A549 (cell line): ENCODE results near the gene SLC36A3. TPM values are rescaled to one million over a fixed set of nuclear protein-coding genes. Genes with fewer than 3 reads are reported as not detected.

Experiments
- ATAC-seq, 2 experiments: fragments of 200-7000 bp in 1 of 2; fragments of >200 bp in 1 of 2; cut with Nextera tagmentation in 1 of 2; cut with Tn5 transposase in 1 of 2; 3 replicates each; pipeline versions ENCODE4 v1.8.0 to v1.9.1; 2018 to 2020; ENCODE audit warnings: mild to moderate bottlenecking in 1 of 2, moderate library complexity in 1 of 2
- CTCF ChIA-PET: fragments of 300-600 bp; sonication (Branson Sonifier 250); formaldehyde crosslinking; extraction: SDS; loops from one replicate; lab custom pipeline; 2021; ENCODE audit warnings: antibody characterized with exemption, inconsistent platforms; lab: Yijun Ruan, JAX
- POLR2A ChIA-PET: fragments of 350-600 bp; formaldehyde crosslinking; extraction: SDS; loops from one replicate; lab custom pipeline; 2021; ENCODE audit warnings: antibody characterized with exemption, inconsistent platforms; lab: Yijun Ruan, JAX
- DNase-seq, 2 experiments: peaks; one replicate each; pipeline versions ENCODE4 v3.0.0 to v3.0.0-alpha.2; 2011 to 2016; ENCODE audit warnings: low read depth in 1 of 2, low spot score in 1 of 2
- FAIRE-seq: peaks from 2 replicates; lab custom pipeline; 2011; peaks lifted over from hg19 to GRCh38; lab: Jason Lieb, UNC
- H3K27ac ChIP-seq, 2 experiments: fragments of >200 bp; sonication (Bioruptor Twin); formaldehyde crosslinking; 3 replicates each; pipeline ENCODE4 v1.5.1; 2016 to 2017
- H3K4me1 ChIP-seq: fragments of >200 bp; sonication (Bioruptor Twin); formaldehyde crosslinking; 3 replicates; pipeline ENCODE4 v1.6.1; 2016
- H3K4me2 ChIP-seq: fragments of >200 bp; sonication (Bioruptor Twin); formaldehyde crosslinking; 3 replicates; pipeline ENCODE4 v1.6.1; 2016
- H3K4me3 ChIP-seq: fragments of >200 bp; sonication (Bioruptor Twin); formaldehyde crosslinking; 3 replicates; pipeline ENCODE4 v1.5.1; 2016
- H3K9me3 ChIP-seq: fragments of >200 bp; sonication (Bioruptor Twin); formaldehyde crosslinking; 3 replicates; pipeline ENCODE4 v1.6.1; 2016
- CBX8 ChIP-seq: fragments of 200-600 bp; sonication (generic); IDR thresholded peaks from 2 replicates; pipeline ENCODE4 v1.6.1; 2016
- CEBPB ChIP-seq, 2 experiments: fragments of >200 bp in 1 of 2; sonication (Bioruptor Twin) in 1 of 2; formaldehyde crosslinking in 1 of 2; IDR thresholded peaks; 2 replicates each; pipeline ENCODE4 v1.6.1; 2012 to 2016
- FOXS1 ChIP-seq: fragments of 250-450 bp; sonication (Bioruptor Pico); IDR thresholded peaks from 2 replicates; pipeline ENCODE4 v1.5.0; 2020; ENCODE audit warnings: mild to moderate bottlenecking, moderate library complexity
- HDAC2 ChIP-seq: fragments of 200-600 bp; sonication (generic); IDR thresholded peaks from 2 replicates; pipeline ENCODE4 v1.6.1; 2016
- HOXA7 ChIP-seq: fragments of 250-450 bp; sonication (Bioruptor Pico); IDR thresholded peaks from 2 replicates; pipeline ENCODE4 v1.5.0; 2020; ENCODE audit warnings: mild to moderate bottlenecking, moderate library complexity
- HOXB13 ChIP-seq: fragments of 250-450 bp; sonication (Bioruptor Pico); IDR thresholded peaks from 2 replicates; pipeline ENCODE4 v1.5.0; 2020; ENCODE audit warnings: low read depth, mild to moderate bottlenecking, moderate library complexity
- JUNB ChIP-seq: fragments of >200 bp; sonication (Bioruptor Twin); formaldehyde crosslinking; IDR thresholded peaks from 2 replicates; pipeline ENCODE4 v1.6.1; 2016
- KDM1A ChIP-seq: fragments of 200-600 bp; sonication (generic); IDR thresholded peaks from 2 replicates; pipeline ENCODE4 v1.6.1; 2016; ENCODE audit warnings: low read depth, mild to moderate bottlenecking
- MAFK ChIP-seq: fragments of 450-650 bp; IDR thresholded peaks from 2 replicates; pipeline ENCODE4 v1.6.1; 2014; ENCODE audit not compliant: partially characterized antibody
- MAZ ChIP-seq: fragments of 150-350 bp; IDR thresholded peaks from 2 replicates; pipeline ENCODE4 v1.6.1; 2014; ENCODE audit warnings: antibody characterized with exemption, low read depth, low read length, borderline replicate concordance
- MYC ChIP-seq: IDR thresholded peaks from 2 replicates; pipeline ENCODE4 v1.6.1; 2012; ENCODE audit warnings: mild to moderate bottlenecking, inconsistent platforms, low read length, improper control_type of control experiment, borderline replicate concordance
- NPAS2 ChIP-seq: fragments of 250-450 bp; sonication (Bioruptor Pico); IDR thresholded peaks from 2 replicates; pipeline ENCODE4 v1.8.0; 2022; ENCODE audit warnings: mild to moderate bottlenecking, moderate library complexity, borderline replicate concordance
- POLR2AphosphoS2 ChIP-seq: conservative IDR thresholded peaks from 2 replicates; pipeline ENCODE4 v1.6.1; 2012; ENCODE audit warnings: low read length, improper control_type of control experiment, inconsistent platforms
- RAD21 ChIP-seq, 2 experiments: fragments of >200 bp in 1 of 2; sonication (Bioruptor Twin) in 1 of 2; formaldehyde crosslinking in 1 of 2; IDR thresholded peaks in 1 of 2; conservative IDR thresholded peaks in 1 of 2; 2 replicates in 1 of 2; 3 replicates in 1 of 2; pipeline ENCODE4 v1.6.1; 2012 to 2018; ENCODE audit warnings: inconsistent platforms in 1 of 2
- RARB ChIP-seq: fragments of 250-450 bp; sonication (Bioruptor Pico); IDR thresholded peaks from 2 replicates; pipeline ENCODE4 v1.8.0; 2021; ENCODE audit warnings: mild to moderate bottlenecking, moderate library complexity
- RCOR1 ChIP-seq: fragments of 150-350 bp; IDR thresholded peaks from 2 replicates; pipeline ENCODE4 v1.6.1; 2014; ENCODE audit warnings: antibody characterized with exemption, low read length, low read depth
- RFX5 ChIP-seq: fragments of 450-650 bp; IDR thresholded peaks from 2 replicates; pipeline ENCODE4 v1.7.1; 2014; ENCODE audit warnings: antibody characterized with exemption, mild to moderate bottlenecking, moderate library complexity
- SREBF2 ChIP-seq: fragments of 450-650 bp; IDR thresholded peaks from 2 replicates; pipeline ENCODE4 v1.6.1; 2014; ENCODE audit warnings: mild to moderate bottlenecking, moderate library complexity
- TFCP2L1 ChIP-seq: fragments of 250-450 bp; sonication (Bioruptor Pico); IDR thresholded peaks from 2 replicates; pipeline ENCODE4 v1.5.0; 2021; ENCODE audit warnings: mild to moderate bottlenecking
- TP53 ChIP-seq: fragments of 250-450 bp; sonication (Bioruptor Pico); IDR thresholded peaks from 2 replicates; pipeline ENCODE4 v1.5.0; 2021; ENCODE audit warnings: mild to moderate bottlenecking, moderate library complexity
- ZNF302 ChIP-seq: fragments of 250-450 bp; sonication (Bioruptor Pico); IDR thresholded peaks from 2 replicates; pipeline ENCODE4 v1.9.0; 2021; ENCODE audit warnings: inconsistent platforms, mild to moderate bottlenecking, moderate library complexity
- ZSCAN20 ChIP-seq: fragments of 250-450 bp; sonication (Bioruptor Pico); IDR thresholded peaks from 2 replicates; pipeline ENCODE4 v1.8.0; 2022; ENCODE audit warnings: mild to moderate bottlenecking, moderate library complexity
- WGBS: methylation state at CpG from one replicate; pipeline ENCODE4 v1.1.6; 2017; ENCODE audit errors: missing lambda C conversion rate; 5-methylcytosine and 5-hydroxymethylcytosine counted together
- polyA plus RNA-seq, 4 experiments: library from polyadenylated mRNA; depleted of rRNA in 3 of 4; stranded (reverse); fragments of >200 nt; fragmentation: RNase III in 1 of 4; extraction: RNeasy Plus Mini Kit Qiagen cat#74134 plus additional on column Dnase treatment in 1 of 4; gene quantifications; 2 replicates in 3 of 4; 3 replicates in 1 of 4; pipeline ENCODE4 v1.2.3, GENCODE V29; 2011 to 2017
- TF ChIP-seq, protein P1 (sequence below): fragments of 150-350 bp; IDR thresholded peaks from 2 replicates; pipeline ENCODE4 v1.6.1; 2014; ENCODE audit warnings: low read depth, mild to moderate bottlenecking, low read length
- TF ChIP-seq, protein P2 (sequence below): fragments of 250-450 bp; sonication (Bioruptor Pico); IDR thresholded peaks from 2 replicates; pipeline ENCODE4 v1.5.0; 2021; ENCODE audit warnings: mild to moderate bottlenecking, moderate library complexity, borderline replicate concordance
- TF ChIP-seq, protein P3 (sequence below): fragments of >200 bp; sonication (Bioruptor Twin); formaldehyde crosslinking; IDR thresholded peaks from 2 replicates; pipeline ENCODE4 v1.6.1; 2016
- TF ChIP-seq, protein P4 (sequence below): IDR thresholded peaks from 2 replicates; pipeline ENCODE4 v1.6.1; 2012; ENCODE audit warnings: low read depth, borderline replicate concordance

The SLC36A3 gene
- polyA plus RNA-seq, 2 of the 4 experiments (the other 2 are of a cell fraction): not detected

DNA sequence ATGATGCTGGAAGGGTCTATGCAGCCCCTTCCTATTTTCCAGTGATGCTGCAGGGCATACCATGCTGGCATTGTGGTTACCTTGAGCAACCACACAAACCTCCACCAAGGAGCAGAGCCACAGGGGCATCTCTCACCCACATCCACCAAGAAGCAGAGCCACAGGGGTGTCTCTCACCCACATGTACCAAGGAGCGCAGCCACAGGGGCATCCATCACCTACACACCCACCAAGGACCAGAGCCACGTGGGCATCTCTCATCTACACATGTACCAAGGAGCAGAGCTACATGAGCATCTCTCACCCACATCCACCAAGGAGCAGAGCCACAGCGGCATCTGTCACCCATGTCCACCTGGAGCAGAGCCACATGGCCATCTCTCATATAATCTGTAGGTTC, 59.4 kb downstream of the SLC36A3 start:
- no peak overlapping the region for H3K27ac ChIP-seq
- H3K4me1 ChIP-seq: no peaks in the 10 kb centered on the region
- H3K4me3 ChIP-seq: no peak overlapping the region
- FAIRE-seq: no peak
- no peak overlapping the region for H3K4me2 ChIP-seq
- 64% methylated on average over 3 of the region's 3 CpGs for WGBS
- H3K9me3 ChIP-seq: no peaks in the 10 kb centered on the region
- POLR2A ChIA-PET: no interaction called here
- no peak for ATAC-seq
- DNase-seq: no peak
- TF ChIP-seq POLR2AphosphoS2 (no peak), HDAC2 (no peak), HOXA7 (CRISPR knock-in tag) (no peak), ZNF302 (CRISPR knock-in tag) (no peak), HOXB13 (CRISPR knock-in tag) (no peak), TFCP2L1 (CRISPR knock-in tag) (no peak), MYC (no peak), RFX5 (no peak), FOXS1 (CRISPR knock-in tag) (no peak), ZSCAN20 (CRISPR knock-in tag) (no peak), MAZ (no peak), CBX8 (no peak)
- TF ChIP-seq, protein P1, sequence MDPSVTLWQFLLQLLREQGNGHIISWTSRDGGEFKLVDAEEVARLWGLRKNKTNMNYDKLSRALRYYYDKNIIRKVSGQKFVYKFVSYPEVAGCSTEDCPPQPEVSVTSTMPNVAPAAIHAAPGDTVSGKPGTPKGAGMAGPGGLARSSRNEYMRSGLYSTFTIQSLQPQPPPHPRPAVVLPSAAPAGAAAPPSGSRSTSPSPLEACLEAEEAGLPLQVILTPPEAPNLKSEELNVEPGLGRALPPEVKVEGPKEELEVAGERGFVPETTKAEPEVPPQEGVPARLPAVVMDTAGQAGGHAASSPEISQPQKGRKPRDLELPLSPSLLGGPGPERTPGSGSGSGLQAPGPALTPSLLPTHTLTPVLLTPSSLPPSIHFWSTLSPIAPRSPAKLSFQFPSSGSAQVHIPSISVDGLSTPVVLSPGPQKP: no peak
- CTCF ChIA-PET: no interaction called here

DNA sequence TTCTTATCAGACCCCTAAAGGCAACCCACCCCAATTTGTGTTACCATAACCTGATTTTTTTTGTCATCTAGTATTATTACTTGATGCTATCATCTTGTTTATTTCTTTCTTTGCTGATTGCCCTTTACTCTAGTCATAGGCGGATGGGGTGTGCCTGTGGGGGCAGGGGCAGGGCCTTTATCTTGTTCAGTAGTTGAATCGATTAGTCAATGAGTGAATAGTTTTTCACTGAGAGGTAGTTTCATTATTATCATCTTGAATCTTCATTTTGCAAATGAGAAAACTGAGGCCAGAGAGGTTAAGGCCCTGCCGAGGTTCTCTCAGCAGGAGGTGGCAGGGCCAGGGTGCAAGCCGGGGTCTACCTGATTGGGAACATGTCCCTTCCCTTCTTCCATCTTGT, 60.0 kb downstream of the SLC36A3 start:
- Histone ChIP-seq H3K27ac (no peak overlapping the region), H3K4me1 (no peaks in the 10 kb centered on the region), H3K4me2 (no peak overlapping the region), H3K9me3 (no peaks in the 10 kb centered on the region), H3K4me3 (no peak overlapping the region)
- DNase-seq: no peak
- 66% methylated on average over 4 of the region's 4 CpGs for WGBS
- ATAC-seq: no peak
- CTCF ChIA-PET: interaction anchor here (10.0 kb wide), 1 partner anchor 115 kb away, joined by 102 read pairs; no protein-coding TSS in a partner anchor
- no peak for FAIRE-seq
- no peak for TF ChIP-seq RAD21 (conservative IDR thresholded peaks at IDR 0.05 in 1 of 2, IDR thresholded peaks at IDR 0.05 in 1 of 2)
- TF ChIP-seq RARB (CRISPR knock-in tag): no peak
- TF ChIP-seq, protein P2, sequence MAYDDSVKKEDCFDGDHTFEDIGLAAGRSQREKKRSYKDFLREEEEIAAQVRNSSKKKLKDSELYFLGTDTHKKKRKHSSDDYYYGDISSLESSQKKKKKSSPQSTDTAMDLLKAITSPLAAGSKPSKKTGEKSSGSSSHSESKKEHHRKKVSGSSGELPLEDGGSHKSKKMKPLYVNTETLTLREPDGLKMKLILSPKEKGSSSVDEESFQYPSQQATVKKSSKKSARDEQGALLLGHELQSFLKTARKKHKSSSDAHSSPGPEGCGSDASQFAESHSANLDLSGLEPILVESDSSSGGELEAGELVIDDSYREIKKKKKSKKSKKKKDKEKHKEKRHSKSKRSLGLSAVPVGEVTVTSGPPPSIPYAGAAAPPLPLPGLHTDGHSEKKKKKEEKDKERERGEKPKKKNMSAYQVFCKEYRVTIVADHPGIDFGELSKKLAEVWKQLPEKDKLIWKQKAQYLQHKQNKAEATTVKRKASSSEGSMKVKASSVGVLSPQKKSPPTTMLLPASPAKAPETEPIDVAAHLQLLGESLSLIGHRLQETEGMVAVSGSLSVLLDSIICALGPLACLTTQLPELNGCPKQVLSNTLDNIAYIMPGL (CRISPR knock-in tag): no peak
- TF ChIP-seq KDM1A: no peak
- no peak for TF ChIP-seq TP53 (CRISPR knock-in tag)
- TF ChIP-seq MYC: no peak
- TF ChIP-seq, protein P3, sequence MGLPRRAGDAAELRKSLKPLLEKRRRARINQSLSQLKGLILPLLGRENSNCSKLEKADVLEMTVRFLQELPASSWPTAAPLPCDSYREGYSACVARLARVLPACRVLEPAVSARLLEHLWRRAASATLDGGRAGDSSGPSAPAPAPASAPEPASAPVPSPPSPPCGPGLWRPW: no peak
- TF ChIP-seq RCOR1: no peak
- TF ChIP-seq CEBPB (IDR thresholded peaks at IDR 0.05): no peak
- TF ChIP-seq NPAS2 (CRISPR knock-in tag): no peak
- no peak for TF ChIP-seq SREBF2
- POLR2A ChIA-PET: no interaction called here

DNA sequence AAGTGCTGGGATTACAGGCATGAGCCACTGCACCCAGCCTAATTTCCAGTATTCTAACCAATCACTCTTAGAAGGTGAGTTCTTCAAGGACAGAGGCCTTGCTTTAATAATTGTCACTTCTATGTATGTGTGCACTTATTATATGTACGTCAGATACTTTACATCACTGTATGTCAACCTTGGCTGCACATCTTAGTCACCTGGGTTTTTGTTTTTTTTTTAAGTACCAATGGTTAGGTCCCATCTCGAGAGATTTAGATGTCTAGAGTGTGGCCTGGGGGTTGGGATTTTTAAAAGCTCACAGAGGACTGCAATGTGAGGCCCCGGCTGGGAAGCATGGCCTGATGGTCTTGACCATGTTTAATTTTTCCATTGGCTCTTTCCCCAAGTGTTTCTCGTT, 60.4 kb downstream of the SLC36A3 start:
- FAIRE-seq: no peak
- ChIA-PET POLR2A (no interaction called here), CTCF (interaction anchor here (0.8 to 10.0 kb wide), 2 partner anchors 19 to 115 kb away, joined by 3 to 102 read pairs; partner anchors contain the start of gene CCDC69)
- no peak for DNase-seq
- Histone ChIP-seq H3K4me2 (no peak overlapping the region), H3K4me3 (no peak overlapping the region), H3K4me1 (no peaks in the 10 kb centered on the region), H3K27ac (no peak overlapping the region), H3K9me3 (no peaks in the 10 kb centered on the region)
- WGBS: 58% methylated on average over 4 of the region's 4 CpGs
- ATAC-seq: no peak
- TF ChIP-seq MAFK (no peak), HOXA7 (CRISPR knock-in tag) (no peak), JUNB (no peak), MYC (no peak)
- TF ChIP-seq, protein P4, sequence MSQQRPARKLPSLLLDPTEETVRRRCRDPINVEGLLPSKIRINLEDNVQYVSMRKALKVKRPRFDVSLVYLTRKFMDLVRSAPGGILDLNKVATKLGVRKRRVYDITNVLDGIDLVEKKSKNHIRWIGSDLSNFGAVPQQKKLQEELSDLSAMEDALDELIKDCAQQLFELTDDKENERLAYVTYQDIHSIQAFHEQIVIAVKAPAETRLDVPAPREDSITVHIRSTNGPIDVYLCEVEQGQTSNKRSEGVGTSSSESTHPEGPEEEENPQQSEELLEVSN: no peak
